NT2/D1 (cell line): Measurements from ENCODE around the gene CSK.

Experiments
- DNase-seq: peaks from one replicate; pipeline ENCODE4 v3.0.0-alpha.2; 2011; ENCODE audit warnings: low read depth, low spot score
- H3K27me3 ChIP-seq: 2 replicates; pipeline ENCODE4 v1.6.0; 2011; ENCODE audit warnings: mild to moderate bottlenecking; ENCODE audit not compliant: insufficient read length, insufficient read depth
- H3K36me3 ChIP-seq: 2 replicates; pipeline ENCODE4 v1.6.1; 2011; ENCODE audit warnings: mild to moderate bottlenecking, low read length, mixed read lengths; ENCODE audit not compliant: insufficient read depth, insufficient read length
- H3K4me1 ChIP-seq: 2 replicates; pipeline ENCODE4 v1.5.1; 2011; ENCODE audit not compliant: insufficient read depth, insufficient read length
- H3K4me3 ChIP-seq: 2 replicates; pipeline ENCODE4 v1.5.1; 2011; ENCODE audit warnings: low read depth; ENCODE audit not compliant: insufficient read length
- H3K9ac ChIP-seq: 2 replicates; pipeline ENCODE4 v1.6.0; 2011; ENCODE audit warnings: low read depth; ENCODE audit not compliant: insufficient read length
- H3K9me3 ChIP-seq: 2 replicates; pipeline ENCODE4 v1.5.1; 2011; ENCODE audit warnings: mild to moderate bottlenecking, low read length; ENCODE audit not compliant: insufficient read depth
- SUZ12 ChIP-seq: IDR thresholded peaks from 2 replicates; pipeline ENCODE4 v1.6.1; 2011; ENCODE audit not compliant: insufficient read length, insufficient read depth; ENCODE audit errors: extremely low read depth
- YY1 ChIP-seq: IDR thresholded peaks from 2 replicates; pipeline ENCODE4 v1.6.1; 2011; ENCODE audit not compliant: insufficient read length, insufficient read depth
- ZNF274 ChIP-seq: IDR thresholded peaks from 2 replicates; pipeline ENCODE4 v1.6.1; 2011; ENCODE audit warnings: mild to moderate bottlenecking, low read depth, low read length

The CSK gene

DNA sequence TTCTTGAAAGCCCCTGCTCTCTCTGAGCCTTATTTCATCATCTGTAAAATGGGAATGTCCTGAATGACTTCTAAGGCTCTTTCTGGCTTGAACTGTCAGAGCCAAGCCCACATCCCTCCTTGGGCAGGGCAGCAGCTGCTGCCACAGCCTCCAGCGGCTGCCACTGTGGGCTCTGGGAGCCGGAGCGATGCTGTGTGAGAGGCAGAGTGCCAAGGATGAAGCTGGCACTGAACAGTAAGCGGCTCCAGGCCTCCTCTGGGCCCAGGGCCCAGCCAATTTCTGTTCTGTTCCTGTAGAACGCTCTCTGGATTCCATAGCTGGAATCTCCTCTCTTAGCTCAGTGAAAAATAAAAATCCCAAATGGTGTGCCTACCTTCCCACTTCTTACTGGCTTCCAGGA, 49.0 kb downstream of the CSK start:
- peaks cover 6% of the 10 kb centered on the region for H3K36me3 ChIP-seq
- H3K4me1 ChIP-seq = peaks cover 22% of the 10 kb centered on the region
- TF ChIP-seq YY1 (no peak), SUZ12 (no peak), ZNF274 (no peak)
- H3K9me3 ChIP-seq = no peaks in the 10 kb centered on the region
- no peak for DNase-seq
- H3K27me3 ChIP-seq = peaks cover 26% of the 10 kb centered on the region
- H3K9ac ChIP-seq = no peak overlapping the region
- no peak overlapping the region for H3K4me3 ChIP-seq

- Histone ChIP-seq H3K9me3 (no peaks in the 10 kb centered on the region), H3K4me3 (no peak overlapping the region), H3K9ac (peak overlapping the region; percentile 62), H3K36me3 (peaks cover 16% of the 10 kb centered on the region), H3K4me1 (peaks cover 22% of the 10 kb centered on the region), H3K27me3 (peaks cover 16% of the 10 kb centered on the region)
- TF ChIP-seq YY1 = no peak
- no peak for TF ChIP-seq ZNF274
- TF ChIP-seq SUZ12 = no peak
- no peak for DNase-seq
These were observed 50.1 kb downstream of the CSK start for GRCh38 chr15:74831813-74832495.

DNA sequence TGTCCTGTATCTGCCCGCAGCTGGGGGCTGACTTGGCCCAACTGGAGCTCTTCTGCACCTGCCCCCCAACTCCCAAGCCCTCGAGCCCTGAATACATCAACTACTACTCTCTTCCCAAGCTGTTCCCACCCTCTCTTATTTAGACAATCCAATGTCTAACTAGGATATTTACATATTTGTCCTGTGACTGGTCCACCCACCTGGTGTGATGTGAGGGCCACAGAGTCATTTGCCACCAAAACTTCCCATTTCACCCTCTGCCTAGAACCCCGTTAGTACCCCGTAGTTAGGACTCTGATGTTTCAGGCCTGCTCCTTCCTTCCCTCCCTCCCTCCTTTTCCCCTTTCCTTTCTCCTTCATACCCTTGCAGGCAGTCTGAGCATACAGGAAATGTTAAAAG, 50.9 kb downstream of the CSK start:
- peaks cover 7% of the 10 kb centered on the region for H3K27me3 ChIP-seq
- H3K36me3 ChIP-seq = peaks cover 20% of the 10 kb centered on the region
- H3K9me3 ChIP-seq = no peaks in the 10 kb centered on the region
- H3K4me3 ChIP-seq = no peak overlapping the region
- TF ChIP-seq YY1 (no peak), ZNF274 (no peak), SUZ12 (no peak)
- peaks cover 26% of the 10 kb centered on the region for H3K4me1 ChIP-seq
- no peak for DNase-seq
- H3K9ac ChIP-seq = peak overlapping the region; percentile 59

- Histone ChIP-seq H3K9me3 (no peaks in the 10 kb centered on the region), H3K4me3 (no peak overlapping the region), H3K27me3 (peaks cover under 1% of the 10 kb centered on the region), H3K4me1 (peaks cover 26% of the 10 kb centered on the region), H3K36me3 (peaks cover 25% of the 10 kb centered on the region), H3K9ac (no peak overlapping the region)
- no peak for TF ChIP-seq YY1
- no peak for TF ChIP-seq ZNF274
- no peak for TF ChIP-seq SUZ12
- DNase-seq = no peak
These were observed 51.7 kb downstream of the CSK start for GRCh38 chr15:74833376-74834107.

- Histone ChIP-seq H3K9ac (no peak overlapping the region), H3K36me3 (peaks cover 38% of the 10 kb centered on the region), H3K9me3 (no peaks in the 10 kb centered on the region), H3K4me1 (peaks cover 34% of the 10 kb centered on the region), H3K4me3 (no peak overlapping the region), H3K27me3 (no peaks in the 10 kb centered on the region)
- peak; percentile 79 for DNase-seq
- no peak for TF ChIP-seq ZNF274
- no peak for TF ChIP-seq SUZ12
- no peak for TF ChIP-seq YY1
These were observed 53.5 kb downstream of the CSK start for GRCh38 chr15:74835312-74835823.

- TF ChIP-seq SUZ12 (no peak), YY1 (no peak), ZNF274 (no peak)
- Histone ChIP-seq H3K27me3 (no peaks in the 10 kb centered on the region), H3K9me3 (no peaks in the 10 kb centered on the region), H3K4me3 (no peak overlapping the region), H3K4me1 (peaks cover 44% of the 10 kb centered on the region), H3K9ac (no peak overlapping the region), H3K36me3 (peaks cover 49% of the 10 kb centered on the region)
- no peak for DNase-seq
These were observed 55.0 kb downstream of the CSK start for GRCh38 chr15:74836846-74837245.

DNA sequence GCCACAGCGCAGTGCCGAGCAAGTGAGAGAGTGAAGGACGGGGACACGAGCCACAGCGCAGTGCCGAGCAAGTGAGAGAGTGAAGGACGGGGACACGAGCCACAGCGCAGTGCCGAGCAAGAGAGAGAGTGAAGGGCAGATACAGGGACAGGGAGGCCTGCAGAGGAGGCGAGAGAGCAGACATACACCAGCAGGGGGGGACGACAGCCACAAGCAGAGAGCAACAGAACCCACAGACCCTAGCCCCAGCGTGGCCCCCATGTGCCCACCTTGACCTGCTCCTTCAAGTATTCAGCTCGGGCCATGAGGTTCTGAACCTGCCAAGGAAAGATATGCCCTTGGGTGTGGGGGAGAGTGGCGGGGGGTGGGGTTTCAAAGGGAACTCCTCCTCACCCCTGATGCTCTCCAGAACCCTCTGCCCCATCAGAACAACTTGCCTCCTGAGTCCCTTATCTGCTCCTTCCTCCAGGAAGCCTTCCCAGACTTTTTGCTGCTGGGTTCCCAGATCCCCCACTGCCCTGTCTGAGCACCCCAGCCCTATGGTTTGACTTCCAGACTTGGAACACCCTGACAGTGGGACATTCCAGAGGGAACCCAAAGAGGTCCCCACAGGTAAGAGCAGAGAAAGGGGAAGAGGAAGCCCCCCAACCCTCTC, 55.7 kb downstream of the CSK start:
- Histone ChIP-seq H3K36me3 (peaks cover 49% of the 10 kb centered on the region), H3K9me3 (no peaks in the 10 kb centered on the region), H3K9ac (no peak overlapping the region), H3K27me3 (no peaks in the 10 kb centered on the region), H3K4me3 (no peak overlapping the region), H3K4me1 (peaks cover 46% of the 10 kb centered on the region)
- DNase-seq = no peak
- no peak for TF ChIP-seq SUZ12
- no peak for TF ChIP-seq YY1
- no peak for TF ChIP-seq ZNF274
